Transverse colon (tissue), 4 donors: ENCODE results near the gene RGL3. TPM values are rescaled to one million over a fixed set of nuclear protein-coding genes. Genes with fewer than 3 reads are reported as not detected.

Experiments
- DNase-seq: peaks from one replicate; pipeline ENCODE4 v3.0.0-alpha.2; 2019
- H3K27ac ChIP-seq, 4 donors: fragments of 200-600 bp; sonication (generic); 2 replicates each; pipeline ENCODE4 v1.5.1; 2016 to 2018; ENCODE audit warnings: inconsistent platforms in 4 of 4
- H3K27me3 ChIP-seq: fragments of 200-600 bp; sonication (generic); 2 replicates; pipeline ENCODE4 v1.5.1; 2017; ENCODE audit warnings: inconsistent platforms
- H3K36me3 ChIP-seq, 4 donors: fragments of 200-600 bp; sonication (generic); 2 replicates each; pipeline ENCODE4 v1.5.1; 2017 to 2019; ENCODE audit warnings: inconsistent platforms in 4 of 4
- H3K4me1 ChIP-seq, 4 donors: fragments of 200-600 bp; sonication (generic); 2 replicates each; pipeline ENCODE4 v1.5.1; 2017 to 2020; ENCODE audit warnings: inconsistent platforms in 4 of 4
- H3K4me3 ChIP-seq, 4 donors: fragments of 200-600 bp; sonication (generic); 1 replicate in 1 of 4; 2 replicates in 3 of 4; pipeline versions ENCODE4 v1.5.1 to v1.6.1; 2017 to 2019; ENCODE audit warnings: inconsistent platforms in 4 of 4
- H3K9me3 ChIP-seq, 2 donors: fragments of 200-600 bp; sonication (generic); 2 replicates each; pipeline ENCODE4 v1.5.1; 2017 to 2019; ENCODE audit warnings: inconsistent platforms in 2 of 2
- CTCF ChIP-seq, 5 experiments: fragments of 200-600 bp in 3 of 5; fragments of 450-650 bp in 2 of 5; sonication (generic) in 3 of 5; IDR thresholded peaks; 1 replicate in 2 of 5; 2 replicates in 3 of 5; pipeline ENCODE4 v1.5.1; 2016 to 2017; ENCODE audit warnings: antibody characterized with exemption in 5 of 5, inconsistent platforms in 3 of 5, mild to moderate bottlenecking in 2 of 5, moderate library complexity in 1 of 5
- EP300 ChIP-seq: sonication (generic); formaldehyde crosslinking; IDR thresholded peaks from one replicate; pipeline ENCODE4 v1.6.1; 2017; ENCODE audit warnings: antibody characterized with exemption, low read depth
- POLR2A ChIP-seq: fragments of 450-650 bp; IDR thresholded peaks from one replicate; pipeline ENCODE4 v1.6.1; 2016; ENCODE audit warnings: antibody characterized with exemption, mild to moderate bottlenecking, moderate library complexity
- POLR2AphosphoS5 ChIP-seq, 3 donors: sonication (generic); formaldehyde crosslinking; IDR thresholded peaks; one replicate each; pipeline ENCODE4 v1.6.1; 2016; ENCODE audit warnings: antibody characterized with exemption in 3 of 3
- WGBS, 2 donors: methylation state at CpG; one replicate each; pipeline ENCODE4 v1.1.5; 2018; ENCODE audit warnings: low coverage in 1 of 2; 5-methylcytosine and 5-hydroxymethylcytosine counted together
- in situ Hi-C, 4 donors: fragments of 200-750 bp; cut with MboI; loops; one replicate each; pipeline versions ENCODE4 v1.15.0 to v1.15.1; 2017; ENCODE audit warnings: low sequenced_read_pairs in 3 of 4, low pct_ligation_motif_present in 1 of 4, low pct_unique_long_range_greater_than_20kb in 1 of 4
- intact Hi-C: fragments of 100-400 bp; cut with DNase I; formaldehyde crosslinking; loops from one replicate; pipeline ENCODE4 v1.15.1; 2023; ENCODE audit warnings: low total_unique reads
- total RNA-seq, 4 donors: library from RNA; depleted of rRNA; stranded (reverse); fragments of >200 nt; gene quantifications; one replicate each; pipeline ENCODE4 v1.1.0, GENCODE V29; 2016

RGL3 gene
- total RNA-seq, 4 donors from 2014 or later: 6.7 to 78.9 (median 28.1) TPM

- intact Hi-C loops: no loop called here
- 83 to 92% methylated on average over 2 to 4 of the region's 4 CpGs for WGBS, 2 donors
- Histone ChIP-seq H3K4me1 (peaks cover 8 to 22% (median 20%) of the 10 kb centered on the region in 4 donors), H3K27ac (no peak overlapping the region), H3K36me3 (no peaks in the 10 kb centered on the region), H3K4me3 (no peak overlapping the region), H3K27me3 (no peaks in the 10 kb centered on the region), H3K9me3 (no peaks in the 10 kb centered on the region)
- no peak for TF ChIP-seq EP300
- TF ChIP-seq POLR2A: no peak
- TF ChIP-seq CTCF (IDR thresholded peaks at IDR 0.05): no peak
- no peak for TF ChIP-seq POLR2AphosphoS5 (IDR thresholded peaks at IDR 0.05)
- in situ Hi-C loops: no loop called here
- DNase-seq: no peak
Measured at GRCh38 chr19:11349171-11349570, 69.9 kb downstream of the RGL3 start.

- no peaks in the 10 kb centered on the region for H3K27me3 ChIP-seq
- intact Hi-C loops: no loop called here
- WGBS, 2 donors: 75% methylated on average over 7 of the region's 7 CpGs; no CpG with 5 or more reads in 1 of the 2 donors
- in situ Hi-C loops: no loop called here
- H3K36me3 ChIP-seq: no peaks in the 10 kb centered on the region
- peaks cover 11 to 31% (median 27%) of the 10 kb centered on the region in 4 donors for H3K4me1 ChIP-seq
- no peak for TF ChIP-seq CTCF (IDR thresholded peaks at IDR 0.05)
- no peak for TF ChIP-seq EP300
- TF ChIP-seq POLR2AphosphoS5 (IDR thresholded peaks at IDR 0.05): no peak
- no peak for TF ChIP-seq POLR2A
- DNase-seq: no peak
- no peak overlapping the region for H3K4me3 ChIP-seq
- H3K9me3 ChIP-seq: no peaks in the 10 kb centered on the region
- no peak overlapping the region for H3K27ac ChIP-seq
Measured at GRCh38 chr19:11347546-11348039, 71.5 kb downstream of the RGL3 start.

GRCh38 chr19:11346104-11346940 is 72.8 kb downstream of the RGL3 start, which contains the start of the genes CCDC159 and TMEM205:
TSS of gene CCDC159 (plus strand) at chr19:11346519. CDS start at chr19:11346607, 88 bp downstream.
TSS of gene TMEM205 (minus strand) at chr19:11346268. CDS start at chr19:11345619, 649 bp downstream.
- intact Hi-C loops: no loop called here
- 0% methylated on average over 1 to 42 of the region's 50 CpGs for WGBS, 2 donors
- in situ Hi-C loops: no loop called here
- H3K4me3 ChIP-seq: peak within 1 kb of the TSS; percentile 56 to 76 (median 66)
- no peaks in the 10 kb centered on the region for H3K36me3 ChIP-seq
- H3K27me3 ChIP-seq: no peaks in the 10 kb centered on the region
- peaks cover 11 to 31% (median 27%) of the 10 kb centered on the region in 4 donors for H3K4me1 ChIP-seq
- peak within 1 kb of the TSS; percentile 82 to 92 (median 84) for H3K27ac ChIP-seq
- DNase-seq: peak; percentile 99
- H3K9me3 ChIP-seq: no peaks in the 10 kb centered on the region
- peak in 2 of 5 experiments; percentile 7 to 15 for TF ChIP-seq CTCF (IDR thresholded peaks at IDR 0.05)
- TF ChIP-seq EP300: no peak
- peak; percentile 61 for TF ChIP-seq POLR2A
- TF ChIP-seq POLR2AphosphoS5 (IDR thresholded peaks at IDR 0.05): peak; percentile 76 to 89 (median 82)

- Histone ChIP-seq H3K4me1 (peaks cover 11 to 31% (median 27%) of the 10 kb centered on the region in 4 donors), H3K27ac (peak overlapping the region; percentile 82 to 92 (median 84)), H3K9me3 (no peaks in the 10 kb centered on the region), H3K27me3 (no peaks in the 10 kb centered on the region), H3K36me3 (no peaks in the 10 kb centered on the region), H3K4me3 (peak overlapping the region in 3 of 4 donors; percentile 56 to 76 (median 56))
- DNase-seq: no peak
- intact Hi-C loops (no loop called here), in situ Hi-C loops (no loop called here)
- TF ChIP-seq EP300 (no peak), POLR2AphosphoS5 (IDR thresholded peaks at IDR 0.05) (no peak), CTCF (IDR thresholded peaks at IDR 0.05) (no peak), POLR2A (no peak)
- WGBS, 2 donors: 39% methylated on average over 15 of the region's 15 CpGs; no CpG with 5 or more reads in 1 of the 2 donors
Measured at GRCh38 chr19:11345122-11345803, 73.9 kb downstream of the RGL3 start.
